Adrenal gland (tissue), 12 donors: ENCODE measurements around the gene MRPL50. TPM values are rescaled to one million over a fixed set of nuclear protein-coding genes. Genes with fewer than 3 reads are reported as not detected.

Experiments
- DNase-seq, 7 donors: peaks; one replicate each; pipeline ENCODE4 v3.0.0-alpha.2; 2019 to 2020
- H3K27ac ChIP-seq, 5 donors: fragments of 200-600 bp; sonication (generic) in 4 of 5; 1 replicate in 3 of 5; 2 replicates in 2 of 5; pipeline versions ENCODE4 v1.5.1 to v1.8.0; 2016 to 2020; ENCODE audit warnings: mild to moderate bottlenecking in 1 of 5
- H3K27me3 ChIP-seq: fragments of 200-600 bp; 2 replicates; pipeline ENCODE4 v1.8.0; 2021
- H3K36me3 ChIP-seq, 2 donors: fragments of 200-600 bp; replicated peaks in 1 of 2; 1 replicate in 1 of 2; 2 replicates in 1 of 2; pipeline versions ENCODE4 v1.5.1 to v1.8.0; 2018 to 2022
- H3K4me1 ChIP-seq, 2 donors: fragments of 200-600 bp; replicated peaks in 1 of 2; 1 replicate in 1 of 2; 2 replicates in 1 of 2; pipeline versions ENCODE4 v1.5.1 to v1.8.0; 2018 to 2021
- H3K4me3 ChIP-seq, 4 donors: fragments of 200-600 bp; sonication (generic) in 3 of 4; one replicate each; pipeline ENCODE4 v1.5.1; 2016 to 2018
- H3K9me3 ChIP-seq, 3 donors: fragments of 200-600 bp; sonication (generic) in 1 of 3; replicated peaks in 1 of 3; 1 replicate in 2 of 3; 2 replicates in 1 of 3; pipeline versions ENCODE4 v1.5.1 to v1.8.0; 2016 to 2021
- CTCF ChIP-seq, 6 experiments: fragments of 450-650 bp in 4 of 6; fragments of 200-600 bp in 2 of 6; sonication (generic) in 1 of 6; IDR thresholded peaks; 1 replicate in 5 of 6; 2 replicates in 1 of 6; pipeline versions ENCODE4 v1.5.1 to v1.8.0; 2016 to 2021; ENCODE audit warnings: antibody characterized with exemption in 6 of 6, mild to moderate bottlenecking in 2 of 6, moderate library complexity in 1 of 6
- POLR2A ChIP-seq, 2 donors: fragments of 450-650 bp; IDR thresholded peaks; one replicate each; pipeline ENCODE4 v1.6.1; 2017; ENCODE audit warnings: antibody characterized with exemption in 2 of 2, mild to moderate bottlenecking in 2 of 2, moderate library complexity in 1 of 2
- WGBS, 4 donors: extraction: QIAGEN DNeasy Blood & Tissue Kit in 2 of 4; methylation state at CpG; one replicate each; pipeline versions ENCODE4 v1.1.5 to v1.1.7; 2013 to 2017; 5-methylcytosine and 5-hydroxymethylcytosine counted together
- intact Hi-C, 2 donors: fragments of 100-400 bp; cut with DNase I; formaldehyde crosslinking; loops; one replicate each; pipeline versions ENCODE4 v1.14.1 to v1.15.0; 2022 to 2023
- polyA plus RNA-seq, 3 donors: library from polyadenylated mRNA; stranded (reverse); fragments of 200-250 nt in 2 of 3; fragments of 350-450 nt in 1 of 3; fragmentation: Illumina TruSeq in 1 of 3; extraction: RNeasy Lipid Tissue Mini Kit (QIAGEN cat#74804) in 1 of 3; gene quantifications; one replicate each; pipeline ENCODE4 v1.2.3, GENCODE V29; 2013 to 2014
- total RNA-seq, 9 donors: library from RNA; depleted of rRNA in 4 of 9; stranded (reverse); fragments of >200 nt in 4 of 9; fragments of 120-200 nt in 1 of 9; fragmentation: NEBNext Ultra II Directional in 1 of 9; extraction: Animal tissue kit (Norgen Biotek cat#: 25700) in 1 of 9; gene quantifications; one replicate each; pipeline versions ENCODE4 v1.1.0 to v1.2.4, GENCODE V29; 2013 to 2023
- donor health status: healthy with polysubstance abuse.
- donor health status: Bipolar disorder and iron deficiency.
- donor health status: DM: yes; HTN: yes; CAD: no.
- donor health status: DM: no; HTN: no; CAD: no.
- donor health status: DM: no; HTN: no; CAD: no.
- donor health status: DM: yes; HTN: yes; CAD: no.

MRPL50 gene
- total and polyA plus RNA-seq, 12 donors: 8.4 to 48.5 (median 15.9) TPM

- Histone ChIP-seq H3K4me3 (no peak overlapping the region), H3K36me3 (no peaks in the 10 kb centered on the region), H3K9me3 (no peaks in the 10 kb centered on the region), H3K27ac (no peak overlapping the region), H3K27me3 (no peaks in the 10 kb centered on the region), H3K4me1 (no peaks in the 10 kb centered on the region)
- intact Hi-C loops: no loop called here
- TF ChIP-seq CTCF (IDR thresholded peaks at IDR 0.05) (no peak), POLR2A (IDR thresholded peaks at IDR 0.05) (no peak)
- no peak for DNase-seq
These were observed 33.2 kb downstream of the MRPL50 start for GRCh38 chr9:101365181-101365580.

- no peak for TF ChIP-seq POLR2A (IDR thresholded peaks at IDR 0.05)
- Histone ChIP-seq H3K9me3 (no peaks in the 10 kb centered on the region), H3K4me1 (no peaks in the 10 kb centered on the region), H3K27ac (no peak overlapping the region), H3K4me3 (no peak overlapping the region), H3K27me3 (no peaks in the 10 kb centered on the region), H3K36me3 (no peaks in the 10 kb centered on the region)
- intact Hi-C loops: no loop called here
- no peak for DNase-seq
- WGBS, 4 donors: 83 to 88% (median 85%) methylated on average over 4 to 5 of the region's 5 CpGs
These were observed 36.0 kb downstream of the MRPL50 start for GRCh38 chr9:101362450-101362849.

GRCh38 chr9:101360647-101361046, 37.8 kb downstream of the MRPL50 start:
- Histone ChIP-seq H3K36me3 (no peaks in the 10 kb centered on the region), H3K9me3 (no peaks in the 10 kb centered on the region), H3K27me3 (no peaks in the 10 kb centered on the region), H3K4me3 (no peak overlapping the region), H3K27ac (no peak overlapping the region), H3K4me1 (no peaks in the 10 kb centered on the region)
- DNase-seq: no peak
- TF ChIP-seq CTCF (IDR thresholded peaks at IDR 0.05): no peak
- no peak for TF ChIP-seq POLR2A (IDR thresholded peaks at IDR 0.05)
- intact Hi-C loops: no loop called here

- Histone ChIP-seq H3K4me1 (no peaks in the 10 kb centered on the region), H3K9me3 (no peaks in the 10 kb centered on the region), H3K27me3 (no peaks in the 10 kb centered on the region), H3K4me3 (no peak overlapping the region), H3K27ac (no peak overlapping the region), H3K36me3 (no peaks in the 10 kb centered on the region)
- 67 to 89% (median 82%) methylated on average over 1 of the region's 1 CpG for WGBS, 4 donors
- intact Hi-C loops: no loop called here
- TF ChIP-seq CTCF (IDR thresholded peaks at IDR 0.05) (no peak), POLR2A (IDR thresholded peaks at IDR 0.05) (no peak)
- DNase-seq: no peak
These were observed 38.7 kb downstream of the MRPL50 start for GRCh38 chr9:101359679-101360078.

GRCh38 chr9:101356619-101357018, 41.8 kb downstream of the MRPL50 start:
- intact Hi-C loops: no loop called here
- 38 to 55% (median 43%) methylated on average over 1 of the region's 1 CpG; no CpG with 5 or more reads in 1 of the 4 donors for WGBS, 4 donors

More at GRCh38 chr9:101356619-101357018, 41.8 kb downstream of the MRPL50 start:
- Histone ChIP-seq H3K27ac (no peak overlapping the region), H3K36me3 (no peaks in the 10 kb centered on the region), H3K27me3 (no peaks in the 10 kb centered on the region), H3K9me3 (no peaks in the 10 kb centered on the region), H3K4me1 (no peaks in the 10 kb centered on the region), H3K4me3 (no peak overlapping the region)
- no peak for DNase-seq
- TF ChIP-seq CTCF (IDR thresholded peaks at IDR 0.05): no peak
- no peak for TF ChIP-seq POLR2A (IDR thresholded peaks at IDR 0.05)
